GM18507 (cell line): Measurements from ENCODE around the gene MORC4.

Experiments used
- DNase-seq: peaks from one replicate; pipeline ENCODE4 v3.0.0; 2011; ENCODE audit warnings: low read depth; ENCODE audit not compliant: insufficient read length; ENCODE audit errors: extremely low spot score
- FAIRE-seq: peaks from 2 replicates; lab custom pipeline; 2011; peaks lifted over from hg19 to GRCh38; lab: Jason Lieb, UNC

MORC4 gene

GRCh38 chrX:106921637-106922036, 78.4 kb downstream of the MORC4 start:
- FAIRE-seq (no peak), DNase-seq (no peak)

GRCh38 chrX:106919932-106920452, 80.0 kb downstream of the MORC4 start, which contains the start of gene CLDN2:
TSS of gene CLDN2 (plus strand) at chrX:106920402. CDS start at chrX:106928229, 7,827 bp downstream.
- DNase-seq (no peak), FAIRE-seq (no peak)

DNA sequence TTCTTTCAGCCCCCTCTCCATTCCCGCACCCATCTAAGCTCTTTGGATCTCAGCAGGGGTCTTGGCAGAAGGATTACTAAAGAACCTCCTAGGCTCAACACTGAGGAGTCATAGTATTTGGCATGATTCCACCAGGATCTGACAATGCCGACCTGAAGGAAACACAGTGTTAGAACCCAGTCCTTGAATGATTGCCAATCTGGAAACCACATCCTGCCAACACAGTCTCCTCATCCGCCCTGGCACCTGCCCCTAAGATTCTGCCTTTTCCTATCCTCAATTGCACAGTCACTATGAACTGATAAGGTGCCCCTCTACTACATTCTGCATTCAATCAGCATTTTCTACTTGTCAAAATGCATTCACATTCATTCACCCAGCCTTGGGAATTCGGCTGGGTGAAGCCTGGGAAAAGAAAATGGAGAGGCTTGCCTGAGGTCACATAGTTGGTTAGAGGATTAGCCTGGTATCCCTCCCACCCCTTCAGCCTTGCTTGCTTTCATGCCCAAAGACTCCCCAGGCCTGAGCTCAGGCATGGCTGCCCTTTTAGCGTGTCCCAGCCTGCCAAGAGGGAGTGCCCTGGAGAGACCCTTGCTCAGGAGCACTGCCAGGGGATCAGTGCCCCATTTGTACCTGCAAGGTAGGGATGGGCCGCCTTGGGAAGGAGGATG, 82.0 kb downstream of the MORC4 start:
- FAIRE-seq = no peak

GRCh38 chrX:106912864-106913263, 87.1 kb downstream of the MORC4 start:
- FAIRE-seq (no peak), DNase-seq (no peak)

More for the DNA sequence above, 82.0 kb downstream of the MORC4 start:
- no peak for DNase-seq

GRCh38 chrX:106906361-106906760, 93.7 kb downstream of the MORC4 start:
- no peak for FAIRE-seq
- DNase-seq = no peak

DNA sequence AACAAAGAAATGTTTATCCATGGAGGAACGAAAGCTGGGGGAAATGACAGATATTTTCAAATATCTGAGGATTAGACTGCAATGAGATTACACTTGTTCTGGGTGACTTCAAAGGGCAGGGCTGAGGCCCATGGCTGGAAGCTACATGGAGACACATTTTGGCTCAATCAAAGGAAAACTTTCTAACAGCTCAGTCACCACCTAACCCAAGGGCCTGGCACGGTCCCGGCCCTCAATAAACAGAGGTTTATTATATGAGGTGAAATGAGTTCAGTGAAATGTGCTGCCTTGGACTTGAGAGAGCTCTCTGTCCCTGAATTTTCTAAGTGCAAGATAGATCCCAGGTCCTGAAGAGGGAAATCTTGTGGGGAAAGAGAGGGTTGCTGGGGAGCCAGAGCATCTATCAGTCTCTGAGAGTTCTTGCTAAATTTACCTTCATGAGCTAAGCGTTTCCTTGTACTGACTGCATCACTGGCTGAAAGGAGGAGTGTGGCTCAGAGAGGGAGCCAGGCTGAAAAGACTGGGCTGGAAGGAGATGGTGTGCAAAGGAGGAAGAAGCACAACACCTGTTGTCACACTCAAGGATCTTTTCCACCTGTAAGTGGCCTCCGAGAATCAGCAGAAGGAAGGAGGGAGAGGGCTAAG, 94.8 kb downstream of the MORC4 start:
- no peak for FAIRE-seq
- no peak for DNase-seq

DNA sequence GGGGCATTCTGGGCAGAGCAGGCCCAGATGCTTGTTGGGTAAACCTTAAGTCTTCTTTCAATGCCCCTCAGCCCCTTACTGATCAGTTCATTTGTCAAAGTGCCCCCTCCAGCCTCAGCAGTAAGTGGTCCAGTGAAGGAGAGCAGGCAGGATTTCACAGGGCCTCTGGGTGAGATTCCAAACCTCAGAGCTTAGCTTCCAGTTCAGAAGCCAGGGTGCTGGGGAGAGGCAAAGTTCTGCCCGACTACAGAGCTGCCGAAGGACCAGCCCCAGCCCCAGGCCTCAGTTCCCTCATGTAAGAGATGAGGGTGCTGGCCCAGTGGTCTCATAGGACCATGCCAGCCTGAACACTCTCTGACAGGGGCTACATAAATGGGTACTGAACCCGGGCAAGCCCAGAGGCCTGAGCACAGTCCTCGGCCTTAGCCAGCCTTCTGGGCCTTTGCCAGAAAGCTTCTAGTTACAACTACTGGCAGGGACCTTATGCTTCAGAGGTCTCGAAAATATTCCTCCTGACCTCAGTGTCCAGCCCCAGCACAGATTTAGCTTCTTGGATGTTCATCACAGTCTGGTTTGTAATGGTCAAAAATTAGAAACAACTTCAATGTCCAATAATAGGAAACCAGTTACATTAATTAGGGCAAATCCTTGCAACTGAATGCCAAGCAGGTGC, 96.0 kb downstream of the MORC4 start:
- DNase-seq (no peak), FAIRE-seq (no peak)

- FAIRE-seq (no peak), DNase-seq (no peak)
Measured at GRCh38 chrX:106903291-106903824, 96.7 kb downstream of the MORC4 start, which contains the start of gene RIPPLY1. TSS of gene RIPPLY1 (minus strand) at chrX:106903341. CDS start at chrX:106903287, 54 bp downstream.

DNA sequence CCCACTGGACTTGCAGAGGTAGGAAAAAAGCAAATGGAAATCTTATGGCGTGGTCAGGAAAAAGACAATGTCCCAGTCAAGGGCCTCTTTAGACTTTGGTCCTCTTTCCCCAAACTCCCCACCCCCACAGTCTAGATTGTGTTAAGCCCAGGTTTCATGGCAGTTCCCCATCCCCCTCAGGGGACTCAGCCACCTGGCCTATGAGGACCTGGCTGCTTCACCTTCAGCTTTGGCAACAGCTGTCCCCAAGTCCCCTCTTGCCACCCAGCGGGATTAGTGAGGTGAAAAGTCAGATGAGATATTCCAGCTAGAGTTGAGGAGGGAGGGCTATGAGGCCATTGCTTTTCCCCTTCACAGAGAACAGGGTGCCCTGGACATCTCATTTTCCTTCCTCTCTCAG, 97.3 kb downstream of the MORC4 start:
- no peak for DNase-seq
- FAIRE-seq = no peak

GRCh38 chrX:106901781-106902219, 98.2 kb downstream of the MORC4 start:
- FAIRE-seq = no peak

GRCh38 chrX:106901341-106901740, 98.7 kb downstream of the MORC4 start:
- no peak for DNase-seq
- FAIRE-seq = no peak

More at GRCh38 chrX:106901781-106902219, 98.2 kb downstream of the MORC4 start:
- no peak for DNase-seq

GRCh38 chrX:106899841-106900240, 100.2 kb downstream of the MORC4 start:
- FAIRE-seq (no peak), DNase-seq (no peak)

GRCh38 chrX:106899276-106899675, 100.7 kb downstream of the MORC4 start:
- FAIRE-seq = no peak
- DNase-seq = no peak

DNA sequence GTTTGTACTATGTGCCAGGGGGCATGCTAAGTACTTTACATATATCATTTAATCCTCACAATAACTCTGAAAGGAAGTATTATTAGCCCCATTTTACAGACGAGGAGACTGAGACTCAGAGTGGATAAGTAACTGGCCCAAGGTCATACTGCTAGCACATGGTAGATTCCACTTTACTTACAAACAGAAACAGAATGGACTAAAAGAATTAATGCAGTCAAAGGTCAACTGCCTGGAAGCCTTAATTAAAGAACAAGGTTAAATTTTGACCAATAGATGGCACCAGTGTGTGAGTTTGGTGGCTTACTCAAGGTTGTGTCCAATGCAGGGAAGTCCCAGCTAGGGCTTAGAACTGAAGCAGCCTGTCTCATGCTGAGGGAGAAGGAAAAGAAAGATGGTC, 101.5 kb downstream of the MORC4 start:
- FAIRE-seq = peak; percentile 85
- DNase-seq = no peak

DNA sequence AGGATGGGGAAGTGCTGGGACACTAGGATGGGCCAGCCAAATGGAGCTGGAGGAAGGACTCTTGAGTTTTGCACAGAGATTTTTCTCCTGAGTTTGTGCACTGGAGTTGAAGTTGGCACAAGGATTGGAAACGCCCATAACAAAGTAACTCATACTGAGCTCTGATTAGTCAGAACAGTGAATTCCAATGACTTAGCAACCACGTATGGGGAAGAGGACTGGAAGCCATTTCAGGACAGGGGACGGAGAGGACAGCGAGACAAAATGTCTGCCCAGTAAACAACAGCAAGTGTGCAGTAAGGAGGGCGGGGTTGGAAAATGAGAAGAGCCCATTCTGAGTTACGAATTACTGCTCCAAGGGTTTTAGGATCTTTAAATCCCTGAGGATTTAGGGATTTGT, 102.8 kb downstream of the MORC4 start:
- FAIRE-seq = no peak
- DNase-seq = no peak

- DNase-seq (no peak), FAIRE-seq (no peak)
Measured at GRCh38 chrX:106894978-106895452, 105.0 kb downstream of the MORC4 start.

GRCh38 chrX:106894392-106894909, 105.6 kb downstream of the MORC4 start:
- DNase-seq (peak; percentile 8), FAIRE-seq (peak; percentile 87)

- FAIRE-seq (no peak), DNase-seq (no peak)
Measured at GRCh38 chrX:106891762-106892460, 108.1 kb downstream of the MORC4 start.
